ENCODE data around the gene SUGP2.

Gene SUGP2

GRCh38 chr19:19027228-19027627 is 6.1 kb downstream of the SUGP2 start:
- TF ChIP-seq FOXM1 (IDR thresholded peaks at IDR 0.05; ENCODE audit: borderline replicate concordance, low read depth): no peak
- TF ChIP-seq CEBPB (IDR thresholded peaks at IDR 0.05): no peak
- TF ChIP-seq MAX (IDR thresholded peaks at IDR 0.05): no peak
- no peak for TF ChIP-seq REST (IDR thresholded peaks at IDR 0.05; ENCODE audit: low read depth)
- TF ChIP-seq EGR1 (IDR thresholded peaks at IDR 0.05): no peak
- no peak for TF ChIP-seq NFIC (IDR thresholded peaks at IDR 0.05)
- TF ChIP-seq USF1 (IDR thresholded peaks at IDR 0.05): no peak
- TF ChIP-seq RAD21 (IDR thresholded peaks at IDR 0.05; ENCODE audit: low read depth): no peak
- no peak for TF ChIP-seq EP300 (IDR thresholded peaks at IDR 0.05; ENCODE audit: borderline replicate concordance)
- TF ChIP-seq TEAD4 (IDR thresholded peaks at IDR 0.05): no peak
- TF ChIP-seq YY1 (IDR thresholded peaks at IDR 0.05; ENCODE audit: low read depth): no peak
- no peak for TF ChIP-seq TCF12 (IDR thresholded peaks at IDR 0.05; ENCODE audit: low read depth)
- no peak for TF ChIP-seq CREB1 (IDR thresholded peaks at IDR 0.05; ENCODE audit: low read depth)

GRCh38 chr19:19026299-19026971 is 6.9 kb downstream of the SUGP2 start:
- no peak for TF ChIP-seq CEBPB (IDR thresholded peaks at IDR 0.05)
- no peak for TF ChIP-seq USF1 (IDR thresholded peaks at IDR 0.05)

- TF ChIP-seq RAD21 (IDR thresholded peaks at IDR 0.05; ENCODE audit: low read depth): no peak
- TF ChIP-seq ZBTB7A (IDR thresholded peaks at IDR 0.05; ENCODE audit: low read depth): no peak
- TF ChIP-seq MAX (IDR thresholded peaks at IDR 0.05): no peak
- TF ChIP-seq TCF12 (IDR thresholded peaks at IDR 0.05; ENCODE audit: low read depth): no peak
- no peak for TF ChIP-seq YY1 (IDR thresholded peaks at IDR 0.05; ENCODE audit: low read depth)
- TF ChIP-seq TAF1 (IDR thresholded peaks at IDR 0.05; ENCODE audit: low read depth): no peak
- no peak for TF ChIP-seq CEBPB (IDR thresholded peaks at IDR 0.05)
- TF ChIP-seq FOXM1 (IDR thresholded peaks at IDR 0.05; ENCODE audit: borderline replicate concordance, low read depth): no peak
- TF ChIP-seq EGR1 (IDR thresholded peaks at IDR 0.05): no peak
- no peak for TF ChIP-seq CREB1 (IDR thresholded peaks at IDR 0.05; ENCODE audit: low read depth)
- no peak for TF ChIP-seq TEAD4 (IDR thresholded peaks at IDR 0.05)
- TF ChIP-seq REST (IDR thresholded peaks at IDR 0.05; ENCODE audit: low read depth): no peak
- TF ChIP-seq USF1 (IDR thresholded peaks at IDR 0.05): no peak
- no peak for TF ChIP-seq NFIC (IDR thresholded peaks at IDR 0.05)
- no peak for TF ChIP-seq EP300 (IDR thresholded peaks at IDR 0.05; ENCODE audit: borderline replicate concordance)
Measured at GRCh38 chr19:19025861-19026260, 7.5 kb downstream of the SUGP2 start.

- TF ChIP-seq CEBPB (IDR thresholded peaks at IDR 0.05) (no peak), USF1 (IDR thresholded peaks at IDR 0.05) (no peak), FOXM1 (IDR thresholded peaks at IDR 0.05; ENCODE audit: borderline replicate concordance, low read depth) (no peak), YY1 (IDR thresholded peaks at IDR 0.05; ENCODE audit: low read depth) (no peak), REST (IDR thresholded peaks at IDR 0.05; ENCODE audit: low read depth) (no peak), TCF12 (IDR thresholded peaks at IDR 0.05; ENCODE audit: low read depth) (no peak), MAX (IDR thresholded peaks at IDR 0.05) (no peak), ZBTB7A (IDR thresholded peaks at IDR 0.05; ENCODE audit: low read depth) (no peak), RAD21 (IDR thresholded peaks at IDR 0.05; ENCODE audit: low read depth) (no peak), EP300 (IDR thresholded peaks at IDR 0.05; ENCODE audit: borderline replicate concordance) (no peak), CREB1 (IDR thresholded peaks at IDR 0.05; ENCODE audit: low read depth) (no peak)
Measured at GRCh38 chr19:19022380-19022961, 10.8 kb downstream of the SUGP2 start.

All from Ishikawa (cell line).